Prostate gland (tissue), 2 donors: ENCODE measurements around the gene AUTS2.

Experiments used
- CTCF ChIP-seq, 4 experiments: fragments of 200-600 bp in 2 of 4; fragments of 450-650 bp in 2 of 4; sonication (generic) in 2 of 4; IDR thresholded peaks; 1 replicate in 3 of 4; 2 replicates in 1 of 4; pipeline ENCODE4 v1.5.1; 2016 to 2019; ENCODE audit warnings: antibody characterized with exemption in 4 of 4, mild to moderate bottlenecking in 2 of 4, moderate library complexity in 2 of 4
- POLR2A ChIP-seq: fragments of 450-650 bp; IDR thresholded peaks from one replicate; pipeline ENCODE4 v1.6.1; 2016; ENCODE audit warnings: antibody characterized with exemption, mild to moderate bottlenecking

GRCh38 chr7:69668339-69668870 is 70.1 kb downstream of the AUTS2 start:
- TF ChIP-seq CTCF (IDR thresholded peaks at IDR 0.05) (no peak), POLR2A (no peak)
